GM13977 (cell line): ENCODE measurements around the gene CEP85.

ENCODE experiments used
- DNase-seq: peaks from one replicate; pipeline ENCODE4 v3.0.0; 2012; ENCODE audit warnings: low spot score
- CTCF ChIP-seq: IDR thresholded peaks from 2 replicates; pipeline ENCODE4 v1.5.1; 2012; ENCODE audit warnings: mild to moderate bottlenecking, control low read depth; ENCODE audit not compliant: insufficient read depth; ENCODE audit errors: extremely low read depth, missing control alignments
- in situ Hi-C: fragments of 300-500 bp; cut with MboI; formaldehyde crosslinking; loops from one replicate; pipeline ENCODE4 v1.12.0; 2022; ENCODE audit warnings: low sequenced_read_pairs, low pct_unique_long_range_greater_than_20kb, mixed read lengths, inconsistent platforms; ENCODE audit not compliant: unreplicated experiment

Gene CEP85

GRCh38 chr1:26283871-26284596 lies 50.0 kb downstream of the CEP85 start:
- no peak for DNase-seq
- TF ChIP-seq CTCF, result no peak
- in situ Hi-C loops, result no loop called here

- in situ Hi-C loops, result loop anchor here (5.0 kb wide), 1 partner anchor 38 kb away; no protein-coding TSS in a partner anchor
- peak; percentile 79 for DNase-seq
Observed at GRCh38 chr1:26284597-26285347, 50.8 kb downstream of the CEP85 start.

GRCh38 chr1:26285366-26286063 lies 51.5 kb downstream of the CEP85 start:
- DNase-seq, result peak; percentile 51
- TF ChIP-seq CTCF, result peak; percentile 52
- in situ Hi-C loops, result loop anchor here (5.0 kb wide), 1 partner anchor 37 kb away; no protein-coding TSS in a partner anchor

More at GRCh38 chr1:26284597-26285347, 50.8 kb downstream of the CEP85 start:
- TF ChIP-seq CTCF, result peak; percentile 94

GRCh38 chr1:26286064-26286416 lies 52.0 kb downstream of the CEP85 start:
- no peak for TF ChIP-seq CTCF
- in situ Hi-C loops, result loop anchor here (5.0 kb wide), 1 partner anchor 36 kb away; no protein-coding TSS in a partner anchor

GRCh38 chr1:26287033-26287711 lies 53.2 kb downstream of the CEP85 start:
- TF ChIP-seq CTCF, result no peak
- in situ Hi-C loops, result loop anchor here (5.0 kb wide), 1 partner anchor 35 kb away; no protein-coding TSS in a partner anchor
- peak; percentile 62 for DNase-seq

More at GRCh38 chr1:26286064-26286416, 52.0 kb downstream of the CEP85 start:
- DNase-seq, result no peak

- no peak for TF ChIP-seq CTCF
- in situ Hi-C loops, result loop anchor here (5.0 kb wide), 1 partner anchor 34 kb away; no protein-coding TSS in a partner anchor
- no peak for DNase-seq
Observed at GRCh38 chr1:26287811-26288210, 53.8 kb downstream of the CEP85 start.
